Activated gamma-delta T cell (primary cell): Measurements from ENCODE around the gene SAMD10.
"Not testable (repeated sequence)": the region's sequence is repeated elsewhere in the genome, so short reads cannot be mapped to it uniquely, and the experiment has no call there.

Source experiments
- DNase-seq: peaks from one replicate; lab custom pipeline; 2025; lab: John Stamatoyannopoulos, UW

Gene SAMD10

DNA sequence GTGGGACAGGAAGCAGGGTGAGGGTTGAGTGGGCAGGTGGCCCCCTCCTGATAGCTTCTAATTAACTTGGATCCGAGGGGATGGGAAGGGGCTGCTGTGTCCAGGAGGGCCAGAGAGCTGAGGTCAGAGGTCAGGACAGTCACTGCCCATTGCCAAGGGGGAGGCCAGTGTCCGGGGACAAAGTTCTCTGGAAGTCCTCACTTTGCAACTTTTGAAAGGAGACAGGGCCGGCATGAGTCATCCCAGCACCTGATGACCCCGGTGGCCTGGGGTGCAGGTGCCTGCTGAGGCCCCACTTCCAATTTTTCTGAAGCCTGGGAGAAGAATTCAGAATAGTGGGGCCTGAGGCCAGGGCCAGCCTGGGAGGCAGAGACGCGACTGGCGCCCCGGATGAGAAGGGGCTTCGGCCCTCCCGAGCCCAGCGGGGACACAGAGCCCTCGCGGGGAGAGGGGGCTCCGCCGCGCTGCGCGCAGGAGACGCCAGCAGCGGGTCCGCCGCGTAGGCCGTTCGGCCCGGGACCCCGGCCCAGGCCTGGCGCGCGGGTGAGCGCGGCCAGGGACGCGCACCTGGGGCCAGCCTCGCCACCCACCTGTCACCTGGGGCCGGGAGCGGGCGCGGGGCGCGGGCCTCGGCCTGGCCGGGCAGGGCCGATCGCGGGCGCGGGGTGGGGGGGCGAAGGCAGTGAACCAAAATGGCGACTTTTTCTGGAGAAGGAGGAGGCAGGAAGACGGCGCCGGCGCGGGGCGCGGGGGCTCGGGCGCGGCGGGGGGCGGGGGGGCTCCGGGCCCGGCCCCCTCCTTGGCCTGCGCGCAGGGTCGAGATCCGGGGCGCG, 10.3 kb downstream of the SAMD10 start:
- no peak for DNase-seq

DNA sequence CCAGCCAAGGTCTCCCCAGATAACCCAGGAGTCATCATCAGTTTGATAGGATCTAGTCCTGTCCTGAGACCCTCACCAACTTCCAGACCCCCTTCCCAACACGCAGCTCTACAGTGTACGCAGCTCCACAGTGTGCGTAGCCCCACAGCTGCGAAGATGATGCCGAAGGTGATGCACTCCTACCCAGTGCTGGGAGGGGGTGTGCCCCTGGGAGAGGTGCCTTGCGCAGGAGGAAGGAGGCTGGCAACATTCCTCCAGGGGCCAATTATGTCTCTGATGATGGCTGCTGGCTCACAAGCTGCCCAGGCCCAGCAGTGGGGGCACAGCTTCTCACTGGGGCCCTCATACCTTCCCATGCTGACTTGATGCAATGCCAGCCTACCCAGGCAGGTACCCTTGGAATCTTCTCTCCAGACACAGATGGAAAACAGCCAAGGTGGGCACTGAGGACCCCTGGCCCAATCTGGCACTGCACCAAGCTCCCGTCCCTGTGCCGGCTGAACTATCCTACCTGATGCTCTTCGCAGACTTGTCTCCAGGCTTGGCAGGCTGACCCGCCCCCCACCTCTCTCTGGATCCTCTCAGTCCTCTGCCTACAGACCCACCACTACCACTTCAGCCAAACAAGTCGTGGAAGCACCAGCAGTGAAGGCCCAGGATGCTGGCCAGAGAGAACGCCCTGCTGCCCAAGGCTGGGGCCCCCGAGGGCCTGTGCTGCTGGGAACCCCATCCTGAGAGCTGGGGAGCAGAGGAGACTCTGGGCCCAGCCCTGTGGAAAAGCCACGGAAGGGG, 11.1 kb downstream of the SAMD10 start:
- DNase-seq: no peak

DNA sequence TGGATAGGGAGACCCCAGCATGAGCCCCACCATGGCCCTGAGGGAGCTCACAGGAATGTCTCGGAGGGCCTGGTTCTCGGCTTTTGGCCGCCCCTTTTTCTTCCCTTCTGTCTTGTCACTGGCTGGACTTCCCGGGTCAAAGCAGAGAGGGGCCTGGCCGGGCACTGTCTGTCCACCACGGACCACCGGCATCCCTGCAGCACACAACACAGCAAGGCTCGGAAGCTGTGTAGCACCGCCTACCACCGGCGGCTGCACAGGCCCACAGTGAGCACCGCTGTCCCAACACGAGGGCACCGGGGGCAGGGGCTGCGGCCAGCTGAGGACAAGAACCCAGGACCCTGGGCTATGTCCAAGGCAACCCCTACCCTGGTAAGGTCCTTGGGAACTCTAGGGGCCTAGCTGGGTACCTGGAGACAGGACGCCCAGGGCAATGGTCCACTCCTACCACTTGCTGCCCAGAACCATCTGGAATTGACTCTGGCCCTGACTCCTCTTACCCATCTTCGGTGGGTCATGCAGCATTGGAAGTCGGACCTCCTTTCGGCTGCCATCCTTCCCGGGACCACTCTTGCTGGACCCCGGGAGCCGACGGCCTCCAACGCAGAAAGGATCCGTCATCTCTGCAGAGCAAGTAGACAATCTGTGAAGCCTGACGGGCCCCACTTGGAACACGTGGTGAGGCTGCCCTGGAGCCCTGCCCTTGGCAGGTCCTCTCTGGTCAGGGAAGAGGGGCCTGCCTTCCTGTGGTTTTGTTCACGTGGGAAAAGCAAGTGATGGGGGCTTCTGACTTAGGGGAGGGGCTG, 11.9 kb downstream of the SAMD10 start:
- DNase-seq: no peak

DNA sequence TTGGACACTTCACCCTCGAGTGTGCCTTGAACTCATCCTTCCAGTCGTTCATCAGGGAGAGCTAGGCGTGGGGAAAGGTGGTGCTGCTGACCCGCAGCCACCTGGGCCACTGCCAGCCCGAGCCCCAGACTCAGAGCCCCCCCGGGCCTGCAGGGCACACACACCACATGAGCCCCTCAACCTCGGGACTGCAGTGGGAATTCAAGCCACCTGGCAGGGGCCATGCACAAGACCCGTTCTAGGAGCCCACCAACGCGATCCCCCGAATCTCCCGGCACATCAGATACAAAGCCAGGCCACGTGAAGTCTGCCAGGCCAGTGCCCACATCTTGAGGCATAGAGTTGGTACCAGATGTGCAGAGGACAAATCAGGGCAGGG, 12.5 kb downstream of the SAMD10 start:
- no peak for DNase-seq

DNA sequence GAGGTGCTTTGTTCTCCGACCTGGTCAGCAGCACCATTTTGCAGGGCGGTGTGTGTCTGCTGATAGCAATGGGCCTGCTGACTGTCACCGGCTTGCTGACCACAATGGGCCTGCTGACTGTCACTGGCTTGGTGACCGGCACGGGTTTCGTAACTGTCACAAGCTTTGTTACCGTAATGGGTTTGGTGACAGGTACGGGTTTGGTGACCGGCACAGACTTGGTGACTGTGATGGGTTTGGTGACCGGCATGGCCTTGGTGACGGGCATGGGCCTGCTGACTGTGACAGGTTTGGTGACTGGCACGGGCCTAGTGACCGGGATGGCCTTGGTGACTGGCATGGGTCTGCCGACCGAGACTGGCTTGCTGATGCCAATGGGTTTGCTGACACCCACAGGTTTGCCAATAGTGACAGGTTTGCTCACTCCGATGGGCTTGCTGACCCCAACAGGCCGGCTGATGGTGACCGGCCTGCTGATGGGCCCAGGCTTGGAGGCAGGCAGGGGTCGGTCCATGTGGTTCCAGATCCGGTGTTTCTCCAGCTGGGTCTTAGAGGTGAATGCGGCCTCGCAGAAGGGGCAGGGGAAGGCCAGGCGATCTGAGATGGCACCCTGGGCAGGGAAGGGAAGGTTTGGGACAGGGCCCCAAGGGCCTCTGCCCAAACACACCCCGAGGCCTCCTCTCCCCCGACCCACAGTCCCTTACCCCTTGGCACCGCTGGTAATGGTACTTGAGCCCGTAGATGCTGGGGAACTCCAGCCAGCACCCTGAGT, 13.1 kb downstream of the SAMD10 start:
- no peak for DNase-seq

DNA sequence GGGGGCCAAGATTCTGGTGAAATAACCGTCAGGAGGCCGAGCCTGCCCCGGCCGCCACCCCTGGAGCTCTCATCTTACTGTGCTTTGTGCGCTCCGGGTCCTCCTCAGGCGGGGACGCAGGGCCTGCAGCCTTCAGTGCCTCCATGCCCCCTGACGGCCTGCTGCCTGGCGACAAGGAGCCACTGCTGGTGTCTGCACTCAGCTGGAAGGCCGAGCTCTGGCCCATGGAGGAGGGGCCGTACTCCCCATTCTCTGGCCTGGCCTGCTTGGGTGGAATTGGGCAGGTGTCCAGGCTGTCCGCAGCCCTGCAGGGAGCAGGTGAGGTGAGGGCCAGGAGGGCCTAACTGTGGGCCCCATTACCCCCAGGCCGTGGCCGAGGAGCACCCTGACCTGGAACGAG, 15.0 kb downstream of the SAMD10 start:
- no peak for DNase-seq

DNA sequence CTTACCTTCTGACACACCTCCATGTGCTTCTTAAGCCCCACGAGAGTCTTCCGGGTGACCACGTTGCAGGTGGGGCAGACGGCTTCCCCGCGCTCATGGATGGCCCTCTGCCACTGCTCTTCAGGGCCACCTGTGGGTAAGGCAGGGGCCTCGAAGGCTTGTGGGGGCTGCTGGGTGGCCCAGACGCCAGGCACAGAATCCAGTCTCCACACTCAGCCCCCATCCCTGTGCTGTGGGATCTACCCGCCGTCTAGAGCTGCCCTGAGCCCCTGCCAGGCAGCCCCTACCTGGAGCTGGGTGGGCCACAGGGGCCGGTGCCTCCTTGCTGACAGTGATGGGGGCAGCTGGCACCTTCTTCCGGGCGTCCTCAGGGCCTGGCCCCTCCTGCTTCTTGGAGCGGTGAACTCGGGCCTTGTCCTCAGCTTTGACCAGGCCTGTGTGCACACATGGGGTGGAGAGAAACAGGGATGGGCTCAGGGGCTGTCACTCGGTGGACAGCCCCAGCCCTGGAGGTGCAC, 15.6 kb downstream of the SAMD10 start:
- DNase-seq: no peak

DNA sequence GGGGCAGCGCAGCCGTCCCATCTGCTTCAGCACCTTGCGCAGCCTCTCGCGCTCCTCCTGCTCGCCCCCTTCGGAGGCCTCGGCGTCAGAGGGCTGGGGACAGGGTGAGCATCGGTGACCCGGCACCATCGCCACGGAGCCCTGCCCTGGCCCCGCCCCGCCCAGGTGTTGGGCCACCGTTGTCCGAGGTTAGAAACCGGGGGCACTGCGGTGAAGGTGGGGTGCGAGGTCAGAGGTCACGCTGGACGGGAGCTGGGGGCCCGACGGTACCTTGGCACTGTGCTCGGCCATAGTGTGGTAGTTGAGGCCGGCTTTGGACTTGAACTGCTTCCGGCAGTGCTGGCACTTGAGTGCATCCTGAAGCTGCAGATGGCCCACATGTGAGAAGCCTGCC, 16.1 kb downstream of the SAMD10 start:
- DNase-seq: no peak

DNA sequence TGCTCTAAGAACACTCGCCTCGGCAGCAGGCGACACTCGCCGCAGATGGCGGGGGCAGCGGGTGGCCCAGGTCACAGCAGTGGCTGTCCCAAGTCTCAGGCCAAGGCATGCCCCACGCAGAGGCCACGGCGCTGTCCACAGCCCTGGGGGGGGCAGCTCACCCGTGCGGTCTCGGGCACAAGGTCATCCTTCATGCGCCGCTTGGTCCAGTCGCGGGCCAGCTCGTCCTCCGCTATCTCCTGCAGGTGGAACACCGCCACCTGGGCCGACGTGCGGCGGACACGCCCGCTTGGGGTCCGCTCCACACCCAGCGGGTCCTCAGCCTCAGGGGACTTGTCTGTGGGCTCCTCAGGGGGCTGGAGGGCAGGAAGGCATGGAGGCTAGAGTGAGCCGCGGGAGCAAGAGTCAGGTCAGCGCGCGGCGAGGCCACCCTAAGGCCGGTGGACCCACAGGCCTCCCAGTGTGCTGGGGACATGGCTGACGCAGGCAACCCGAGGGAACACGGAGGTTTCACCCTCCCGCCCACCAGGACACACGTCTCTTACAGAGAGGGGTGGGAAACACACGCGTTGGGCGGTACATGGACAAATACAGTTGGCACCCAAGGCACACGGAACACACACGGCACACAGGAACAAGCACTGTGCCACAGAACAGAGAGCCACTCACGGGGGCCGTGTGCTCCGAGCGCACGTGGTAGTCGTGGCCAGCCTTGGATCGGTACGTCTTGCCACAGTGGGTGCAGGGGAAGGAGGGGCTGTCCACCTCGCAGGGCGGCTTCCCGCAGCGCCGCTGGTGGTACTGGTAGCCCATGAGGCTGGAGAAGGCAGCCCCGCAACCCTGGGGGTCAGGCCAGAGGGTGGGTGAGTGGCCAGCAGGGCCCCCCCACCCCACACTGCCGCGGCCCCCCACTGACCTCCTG, 16.8 kb downstream of the SAMD10 start:
- DNase-seq: no peak

DNA sequence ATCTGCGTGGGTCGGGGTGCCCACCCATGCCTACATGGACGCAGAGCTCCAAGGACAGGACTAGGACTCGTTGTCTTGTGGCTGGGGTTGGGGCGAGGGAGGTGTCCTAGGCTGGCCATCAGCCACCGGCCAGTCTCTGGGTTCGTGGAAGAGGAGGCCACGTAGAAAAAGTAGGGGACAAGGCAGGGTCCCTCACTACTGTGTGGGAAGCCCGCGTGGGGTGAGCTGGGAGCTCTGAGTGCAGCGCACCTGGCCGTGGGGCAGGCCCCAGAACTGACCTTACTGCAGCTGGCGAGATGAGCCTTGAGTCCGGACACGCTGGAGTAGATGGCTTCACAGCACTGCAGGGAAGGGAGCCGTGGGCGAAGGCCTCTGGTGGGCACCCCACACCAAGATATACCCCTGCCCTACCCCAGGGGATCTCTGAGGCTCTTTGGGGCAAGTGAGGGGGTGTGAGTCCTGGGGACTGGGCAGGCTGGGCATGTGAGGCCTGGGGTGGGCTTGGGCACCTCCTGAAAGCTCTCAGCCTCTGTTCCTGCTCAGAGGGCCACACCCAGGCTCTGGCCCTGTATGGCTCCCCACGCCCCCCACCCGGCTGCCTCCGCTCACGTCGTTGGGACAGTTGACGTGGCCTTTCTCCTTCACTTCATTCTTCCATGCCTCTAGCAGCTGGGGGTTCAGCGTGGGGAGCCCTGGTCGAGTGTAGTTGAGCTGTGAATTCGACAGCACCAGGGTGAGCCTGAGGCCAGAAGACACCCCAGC, 17.6 kb downstream of the SAMD10 start:
- DNase-seq: no peak

DNA sequence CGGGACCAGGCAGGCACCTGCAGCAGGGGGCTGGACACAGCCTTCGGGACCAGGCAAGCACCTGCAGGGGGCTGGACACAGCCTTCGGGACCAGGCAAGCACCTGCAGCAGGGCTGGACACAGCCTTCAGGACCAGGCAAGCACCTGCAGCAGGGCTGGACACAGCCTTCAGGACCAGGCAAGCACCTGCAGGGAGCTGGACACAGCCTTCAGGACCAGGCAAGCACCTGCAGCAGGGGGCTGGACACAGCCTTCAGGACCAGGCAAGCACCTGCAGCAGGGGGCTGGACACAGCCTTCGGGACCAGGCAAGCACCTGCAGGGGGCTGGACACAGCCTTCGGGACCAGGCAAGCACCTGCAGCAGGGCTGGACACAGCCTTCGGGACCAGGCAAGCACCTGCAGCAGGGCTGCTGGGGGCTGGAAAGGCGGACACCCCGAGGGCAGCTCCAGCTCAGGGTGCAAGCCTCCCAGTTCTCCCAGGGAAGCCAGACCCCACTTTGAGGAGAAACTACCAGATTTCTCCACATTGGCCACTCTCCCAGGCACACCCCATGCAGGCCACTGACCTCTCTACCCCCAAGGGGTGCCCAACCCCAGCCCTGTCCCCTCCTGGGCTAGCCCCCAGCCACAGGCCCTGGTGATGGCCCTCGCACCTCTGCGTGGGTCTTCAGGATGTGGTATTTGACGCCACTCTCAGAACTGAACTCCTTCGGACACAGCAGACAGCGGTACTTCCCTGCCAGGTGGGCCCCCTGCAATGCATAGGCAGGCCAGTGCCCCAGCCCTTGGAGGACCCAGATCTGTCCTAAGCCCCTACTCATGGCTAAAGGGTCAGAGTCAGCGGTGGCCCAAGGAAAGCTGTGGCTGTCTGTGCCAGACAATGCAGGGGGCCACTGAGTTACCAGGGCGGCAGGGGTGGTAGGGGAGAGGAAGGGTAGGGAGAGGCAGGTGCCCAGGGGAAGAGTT, 18.5 kb downstream of the SAMD10 start:
- not testable (repeated sequence) for DNase-seq

DNA sequence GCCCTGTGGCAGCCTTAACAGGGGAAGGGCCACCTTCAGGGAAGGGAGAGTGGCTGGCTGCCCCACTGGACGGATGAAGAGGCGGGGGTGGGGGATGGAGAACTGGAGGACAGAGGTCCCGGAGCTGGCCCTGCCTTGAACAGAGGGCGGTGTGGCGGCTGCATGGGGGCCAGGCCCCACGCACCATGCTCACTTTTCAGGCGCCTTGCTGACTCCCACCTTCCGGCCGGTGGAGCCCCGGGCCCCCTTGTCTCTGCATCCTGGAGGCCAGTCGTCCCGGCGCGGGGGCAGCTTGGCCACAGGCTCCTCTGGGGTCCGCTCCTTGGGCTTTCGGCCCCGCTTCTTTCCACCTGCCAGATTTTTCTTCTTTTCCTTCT, 19.8 kb downstream of the SAMD10 start:
- DNase-seq: no peak

DNA sequence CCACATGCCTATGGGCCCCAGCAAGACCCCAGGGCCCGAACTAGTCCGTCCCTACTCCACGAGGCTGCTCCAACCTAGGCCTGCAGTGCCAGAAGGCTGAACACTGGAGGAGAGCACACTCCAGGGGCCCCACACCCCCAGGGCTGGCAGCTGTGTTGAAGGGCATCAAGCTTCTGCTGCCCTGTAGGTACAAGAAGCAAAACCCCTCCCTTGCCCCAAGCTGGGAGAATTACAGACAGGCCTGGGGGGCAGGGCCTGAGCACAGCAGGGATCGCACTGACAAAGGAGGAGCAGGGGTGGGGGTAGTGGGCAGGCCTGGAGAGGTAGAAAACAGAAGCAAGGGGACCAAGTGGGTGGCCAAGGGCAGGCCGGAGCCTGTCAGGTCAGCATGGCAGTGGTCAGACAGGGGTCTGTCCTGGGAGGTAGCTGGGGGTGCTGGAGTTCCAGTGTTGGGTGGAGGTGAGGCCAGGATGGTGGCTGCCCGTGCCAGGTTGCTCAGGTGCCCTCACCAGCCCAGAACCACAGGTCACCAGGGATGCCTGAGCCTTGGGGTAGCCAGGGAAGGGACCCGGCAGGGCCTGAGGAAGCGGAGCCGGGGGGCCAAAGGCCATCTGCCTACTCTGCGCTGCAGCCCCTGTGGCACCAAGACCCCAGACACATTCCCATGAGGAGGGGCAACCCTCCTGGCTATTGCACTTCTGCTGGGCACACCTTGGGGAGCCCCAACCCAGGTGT, 20.3 kb downstream of the SAMD10 start:
- no peak for DNase-seq

DNA sequence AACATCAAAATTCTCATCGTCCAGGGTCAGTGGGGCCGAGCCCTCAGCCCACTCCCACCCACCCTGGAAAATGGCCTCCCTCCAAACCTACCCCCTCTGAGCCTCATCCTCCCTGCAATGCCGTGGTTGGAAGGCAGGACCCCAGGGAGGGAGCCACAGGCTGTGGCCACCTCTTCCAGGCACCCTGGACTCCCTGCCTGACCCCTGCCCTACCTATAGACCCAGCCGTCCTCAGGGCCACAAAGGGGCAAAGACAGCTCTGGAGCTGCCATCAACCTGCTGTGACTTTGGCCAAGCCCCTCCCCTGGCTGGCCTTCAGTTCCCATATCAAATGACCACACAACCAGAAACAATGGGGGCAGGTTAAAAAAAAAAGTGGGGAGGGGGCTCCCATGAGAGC, 21.0 kb downstream of the SAMD10 start:
- no peak for DNase-seq

DNA sequence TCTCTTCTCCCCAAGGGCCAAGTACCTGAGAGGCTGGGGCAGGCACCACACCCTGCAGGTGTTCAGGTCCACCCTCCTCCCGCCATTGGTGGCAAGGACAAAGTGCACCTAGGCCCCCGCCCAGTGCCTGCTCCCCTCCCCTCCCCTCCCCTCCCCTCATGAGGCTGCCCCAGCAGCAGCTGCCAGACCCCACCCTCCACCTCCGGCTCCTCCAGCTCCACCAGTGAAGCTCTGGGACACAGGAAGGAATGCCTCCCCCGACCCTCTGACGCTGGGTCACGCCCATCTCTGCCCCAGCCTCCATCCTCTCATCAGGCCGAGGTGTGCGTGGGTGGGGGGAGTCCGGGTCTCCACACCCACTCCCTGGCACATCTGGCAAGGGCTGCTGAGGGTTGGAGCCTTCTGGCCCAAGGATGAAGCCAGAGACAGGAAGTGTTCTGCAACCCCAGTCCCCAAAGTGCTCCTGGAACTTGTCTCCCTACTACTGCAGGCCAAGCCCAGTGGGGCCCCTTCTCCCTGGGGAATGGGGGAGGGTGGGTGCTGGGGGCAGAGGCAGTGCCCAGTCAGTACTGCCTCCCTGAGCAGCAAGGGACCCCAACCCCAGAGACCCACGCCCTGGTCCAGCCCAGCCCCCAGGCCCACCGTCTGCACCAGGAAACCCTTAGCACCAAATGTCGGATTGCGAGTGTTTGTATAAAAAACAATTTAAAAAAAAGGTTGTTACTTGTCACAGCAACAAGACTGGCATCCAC, 21.6 kb downstream of the SAMD10 start:
- DNase-seq: no peak

DNA sequence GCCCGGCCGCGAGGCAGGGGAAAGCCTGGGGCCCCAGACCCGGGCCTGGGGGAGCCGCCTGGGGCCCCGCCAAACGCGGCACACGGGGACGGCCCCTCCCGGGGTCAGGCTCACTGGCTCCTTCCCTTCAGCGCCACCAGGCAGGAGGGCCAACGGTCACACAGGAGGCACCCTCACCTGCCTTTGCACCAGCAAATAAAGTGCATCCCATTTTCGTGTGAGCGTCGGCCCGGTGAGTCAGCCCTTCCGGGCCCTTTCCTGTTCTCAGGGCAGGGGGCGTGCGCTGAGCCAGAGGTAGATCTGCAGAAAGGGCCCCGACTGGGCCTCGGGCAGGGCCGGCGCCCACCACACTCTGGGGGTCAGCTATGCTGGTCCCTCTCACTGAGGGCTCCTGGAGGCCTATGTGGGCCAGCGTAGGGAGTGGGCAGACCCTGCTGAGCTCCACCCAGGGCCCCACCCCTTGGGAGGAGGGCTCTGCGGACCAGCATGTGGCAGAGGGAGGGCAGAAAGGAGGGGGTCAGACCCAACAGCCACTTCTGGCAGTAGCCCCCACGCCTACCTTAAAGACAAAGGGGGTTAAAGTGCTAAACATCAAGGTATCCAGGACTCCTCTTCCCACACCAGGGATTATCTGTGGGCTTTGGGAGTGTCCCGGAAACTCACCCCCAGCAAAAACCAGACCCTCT, 22.3 kb downstream of the SAMD10 start:
- DNase-seq: peak; percentile 44

DNA sequence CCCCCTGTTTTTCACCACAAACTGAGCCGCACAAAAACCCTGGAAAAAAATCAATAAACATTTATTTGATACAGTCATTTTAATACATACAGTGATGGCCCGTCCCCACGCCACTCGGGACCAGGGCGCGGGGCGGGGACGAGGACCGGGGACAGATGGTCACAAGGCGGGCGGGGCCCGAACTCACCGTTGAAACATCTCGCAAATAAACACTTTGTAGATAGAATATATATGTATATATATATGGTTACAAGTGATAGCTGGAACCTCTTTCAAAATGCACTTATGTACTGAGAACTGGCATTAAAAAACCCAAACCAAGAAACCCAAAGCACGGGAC, 22.8 kb downstream of the SAMD10 start:
- no peak for DNase-seq
